Neural cell (in vitro differentiated cells): ENCODE measurements around the gene SULF2.

Source experiments
- CTCF ChIP-seq: fragments of 450-650 bp; IDR thresholded peaks from 2 replicates; pipeline ENCODE4 v1.5.1; 2014; ENCODE audit warnings: antibody characterized with exemption, mild to moderate bottlenecking, moderate library complexity; ENCODE audit not compliant: poor library complexity, severe bottlenecking
- EP300 ChIP-seq: fragments of 450-650 bp; conservative IDR thresholded peaks from 2 replicates; pipeline ENCODE4 v1.6.1; 2014; ENCODE audit warnings: antibody characterized with exemption, mild to moderate bottlenecking, moderate library complexity; ENCODE audit not compliant: poor library complexity, severe bottlenecking
- EZH2 ChIP-seq: fragments of 200-600, 300-800 bp; shearing (Covaris generic), sonication (generic); IDR thresholded peaks from 2 replicates; pipeline ENCODE4 v1.6.1; 2014; ENCODE audit warnings: antibody characterized with exemption, low read length, borderline replicate concordance, mild to moderate bottlenecking; ENCODE audit not compliant: insufficient read depth, poor library complexity, severe bottlenecking
- POLR2AphosphoS5 ChIP-seq: IDR thresholded peaks from 2 replicates; pipeline ENCODE4 v1.6.1; 2012
- REST ChIP-seq: IDR thresholded peaks from 2 replicates; pipeline ENCODE4 v1.6.1; 2012; ENCODE audit warnings: borderline replicate concordance
- SMC3 ChIP-seq: fragments of 450-650 bp; conservative IDR thresholded peaks from 2 replicates; pipeline ENCODE4 v1.6.1; 2014; ENCODE audit warnings: antibody characterized with exemption, mild to moderate bottlenecking, moderate library complexity; ENCODE audit not compliant: poor library complexity

- TF ChIP-seq CTCF: no peak
- TF ChIP-seq REST: no peak
- TF ChIP-seq SMC3: no peak
- no peak for TF ChIP-seq EP300
- no peak for TF ChIP-seq EZH2
- TF ChIP-seq POLR2AphosphoS5: no peak
Observed at GRCh38 chr20:47694021-47694818, 91.1 kb downstream of the SULF2 start.
